ENCODE results near the gene TNS3.

DNA sequence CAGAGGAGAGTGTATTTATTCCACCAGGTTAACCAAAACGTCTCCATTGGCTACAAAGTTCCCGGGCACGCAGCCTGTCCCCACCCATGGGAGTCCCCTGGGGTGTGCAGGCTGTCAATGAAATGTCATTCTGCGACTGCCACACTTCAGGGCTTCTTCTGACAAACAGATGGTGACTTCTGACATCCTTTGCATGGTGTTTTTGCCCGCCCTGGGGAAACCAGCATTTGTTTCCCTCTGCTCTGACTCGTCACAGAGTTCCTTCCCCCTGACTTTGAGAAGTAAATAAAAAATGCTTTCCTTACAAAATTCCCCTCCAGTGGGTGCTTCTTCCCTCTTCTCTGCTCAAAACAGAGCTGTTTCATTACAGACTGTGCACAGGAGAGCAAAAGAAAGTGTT, 38.2 kb downstream of the TNS3 start:
- TF ChIP-seq POLR2A (IDR thresholded peaks at IDR 0.05; ENCODE audit: low read length) (no peak), GATA1 (IDR thresholded peaks at IDR 0.05; ENCODE audit: low read depth, low read length) (no peak)
